ELF-1 (cell line): Measurements from ENCODE around the gene MANEAL.
"Not testable (repeated sequence)": the region's sequence is repeated elsewhere in the genome, so short reads cannot be mapped to it uniquely, and the experiment has no call there.

Source experiments
- DNase-seq: peaks from one replicate; pipeline ENCODE4 v3.0.0-alpha.2; 2016; ENCODE audit warnings: low read depth, low spot score

Gene MANEAL, protein sequence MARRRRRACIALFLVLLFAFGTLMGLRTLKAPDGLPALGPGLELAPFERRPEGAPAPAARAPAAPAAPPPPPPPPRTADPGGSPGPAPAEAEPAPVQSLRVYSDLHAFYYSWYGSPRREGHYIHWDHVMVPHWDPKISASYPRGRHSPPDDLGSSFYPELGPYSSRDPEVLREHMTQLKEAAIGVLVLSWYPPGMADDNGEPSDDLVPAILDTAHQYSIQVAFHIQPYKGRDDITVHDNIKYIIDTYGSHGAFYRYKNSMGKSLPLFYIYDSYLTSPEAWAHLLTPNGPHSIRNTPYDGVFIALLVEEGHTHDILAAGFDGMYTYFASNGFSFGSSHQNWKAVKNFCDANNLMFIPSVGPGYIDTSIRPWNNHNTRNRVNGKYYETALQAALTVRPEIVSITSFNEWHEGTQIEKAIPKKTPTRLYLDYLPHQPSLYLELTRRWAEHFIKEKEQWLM

DNA sequence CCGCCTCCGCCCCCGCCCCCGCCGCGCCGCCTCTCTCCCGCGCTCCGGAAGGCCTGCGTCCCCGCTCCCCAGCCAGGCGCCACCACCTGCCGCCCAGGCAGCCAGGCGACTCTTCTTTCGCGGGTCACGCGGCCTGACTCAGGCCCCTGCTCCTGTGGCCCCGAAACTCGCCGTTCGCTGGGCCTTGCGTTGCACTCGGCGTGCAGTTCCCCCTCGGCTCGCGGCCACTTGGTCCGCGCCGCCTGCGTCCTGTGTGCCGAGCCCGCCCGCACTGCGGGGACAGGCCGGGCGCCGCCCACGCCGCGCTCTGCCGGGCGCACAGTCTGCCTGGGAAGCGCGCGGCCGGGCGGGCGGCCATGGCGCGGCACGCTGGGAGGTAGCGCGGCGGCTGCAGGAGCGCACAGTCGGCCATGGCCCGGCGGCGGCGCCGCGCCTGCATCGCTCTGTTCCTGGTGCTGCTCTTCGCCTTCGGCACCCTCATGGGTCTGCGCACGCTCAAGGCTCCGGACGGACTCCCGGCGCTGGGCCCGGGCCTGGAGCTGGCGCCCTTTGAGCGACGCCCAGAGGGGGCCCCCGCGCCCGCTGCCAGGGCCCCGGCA is at the start of gene MANEAL:
MANEAL (plus strand) TSS at position 75 of the 599 bp plus-strand sequence; CDS start at position 411, 336 bp downstream.
- DNase-seq: peak; percentile 40

DNA sequence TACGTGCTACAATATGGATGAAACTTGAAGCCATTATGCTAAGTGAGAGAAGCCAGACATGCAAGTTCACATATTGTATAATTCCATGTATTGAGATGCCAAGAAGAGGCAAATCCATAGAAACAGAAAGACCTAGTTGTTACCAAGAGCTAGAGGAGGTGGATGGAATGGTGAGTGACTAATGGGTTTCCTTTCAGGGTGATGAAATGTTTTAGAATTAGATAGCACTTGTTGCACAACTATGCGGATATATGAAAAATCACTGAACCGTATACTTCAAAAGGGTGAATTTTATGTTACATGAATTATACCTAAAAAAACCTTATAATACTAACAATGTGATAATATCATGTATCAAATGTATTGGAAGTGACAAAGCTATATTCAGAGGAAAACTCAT is 46.8 kb upstream of the MANEAL start:
- no peak for DNase-seq

DNA sequence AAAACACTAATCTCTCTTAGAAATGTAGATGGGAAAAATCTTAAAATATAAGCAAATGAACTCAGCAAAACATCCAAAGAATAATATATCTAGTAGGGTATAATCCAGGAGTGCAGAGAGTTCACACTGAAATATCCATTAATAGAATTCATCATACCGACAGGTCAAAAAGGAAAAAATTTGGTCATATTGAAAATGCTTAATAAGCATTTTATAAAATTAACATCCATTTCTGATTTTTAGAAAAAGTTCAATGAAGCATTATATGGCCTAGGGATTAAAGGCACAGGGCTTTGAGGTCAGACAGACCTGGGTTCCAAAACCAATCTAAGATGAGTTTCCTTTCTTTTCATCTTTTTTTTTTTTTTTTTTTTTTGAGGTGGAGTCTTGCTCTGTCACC is 45.1 kb upstream of the MANEAL start:
- no peak for DNase-seq

- DNase-seq: no peak
These were observed 41.4 kb upstream of the MANEAL start for GRCh38 chr1:37752213-37752582.

- DNase-seq: no peak
These were observed 40.8 kb upstream of the MANEAL start for GRCh38 chr1:37752583-37753471.

DNA sequence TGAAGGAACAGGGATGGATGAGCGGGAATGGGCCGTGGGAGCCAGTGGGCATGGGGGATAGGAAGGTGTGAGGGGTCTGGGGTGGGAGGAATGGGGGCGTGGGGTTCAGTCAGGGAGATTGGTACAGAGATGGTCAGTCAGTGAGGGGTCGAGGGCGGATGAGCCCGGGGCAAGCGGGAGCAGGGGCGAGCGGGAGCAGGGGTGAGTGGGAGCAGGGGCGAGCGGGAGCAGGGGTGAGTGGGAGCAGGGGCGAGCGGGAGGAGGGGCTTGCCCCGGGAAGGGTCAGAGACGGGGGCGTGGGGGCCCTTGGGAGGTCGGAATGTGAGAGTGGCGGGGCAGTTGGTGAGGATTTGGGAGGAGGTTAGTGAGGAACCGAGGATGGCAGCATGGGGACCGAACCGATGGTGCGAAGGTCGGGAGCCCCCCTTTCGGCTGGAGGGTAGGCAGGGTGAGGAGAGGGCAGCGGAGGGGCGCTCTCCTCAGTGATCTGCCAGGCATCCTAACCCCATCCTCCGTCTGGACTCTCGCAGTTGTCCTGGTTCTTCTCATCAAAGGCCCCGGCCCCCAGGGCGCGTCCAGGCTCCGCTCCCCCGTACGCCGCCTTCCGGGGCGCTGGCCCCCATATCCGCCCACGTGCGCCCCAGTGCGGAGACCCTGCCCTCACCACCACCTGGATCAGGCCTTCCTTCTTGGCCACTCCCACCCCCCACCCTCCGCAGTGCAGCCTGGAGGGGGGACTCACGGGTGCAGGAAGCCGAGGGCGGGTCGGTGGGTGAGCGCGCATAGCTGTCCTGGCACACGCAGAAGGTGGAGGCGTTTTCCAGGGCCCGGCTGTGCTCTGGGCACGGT is 40.0 kb upstream of the MANEAL start:
- DNase-seq: no peak

DNA sequence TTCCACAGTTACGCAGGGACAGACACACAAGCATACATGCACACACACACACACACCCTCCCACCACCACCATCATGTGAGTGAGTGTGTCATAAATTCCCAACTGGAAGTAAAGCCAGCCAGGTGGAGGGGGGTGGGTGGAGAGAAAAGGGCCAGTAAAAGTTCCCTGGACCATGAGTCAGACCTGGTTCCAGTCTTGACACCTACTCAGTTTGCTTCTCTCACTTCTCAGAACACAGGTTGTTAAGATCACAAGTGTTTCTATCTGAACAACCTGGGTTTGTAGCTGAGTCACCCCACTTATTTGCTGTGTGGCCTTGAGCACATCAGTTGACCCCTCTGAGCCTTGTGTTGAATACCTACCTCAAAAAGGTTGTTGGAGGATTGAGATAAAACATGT is 38.4 kb upstream of the MANEAL start:
- no peak for DNase-seq

DNA sequence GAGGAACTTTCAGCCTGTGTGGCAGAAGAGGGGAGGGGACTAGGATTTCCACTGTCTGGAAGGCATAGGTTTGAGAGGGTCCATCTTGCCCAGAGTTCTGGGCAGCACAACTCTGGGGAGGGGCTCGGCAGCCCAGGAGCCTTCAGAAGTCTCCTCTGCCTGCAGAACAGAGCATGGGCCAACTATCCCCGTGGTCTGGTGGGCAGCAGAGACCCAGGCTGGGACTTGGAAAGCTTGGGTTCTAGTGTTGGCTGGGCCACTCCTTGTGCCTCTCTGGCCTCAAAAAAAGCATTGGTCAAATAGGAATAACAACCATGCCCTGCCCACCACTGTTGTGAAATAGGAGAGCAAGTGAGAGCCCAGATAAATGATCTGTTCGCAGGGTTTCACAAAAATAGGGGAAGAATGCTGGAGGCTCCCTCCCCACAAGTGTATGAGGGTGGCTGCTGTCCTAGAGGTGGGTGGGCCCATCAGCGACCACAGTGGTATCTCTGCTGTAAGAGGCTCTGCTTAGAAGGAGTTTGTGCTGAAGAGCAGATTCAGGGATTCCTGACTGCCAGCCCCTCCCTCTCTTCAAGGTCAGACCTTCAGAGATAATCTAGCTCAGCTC is 37.6 kb upstream of the MANEAL start:
- no peak for DNase-seq

- DNase-seq: no peak
These were observed 34.2 kb upstream of the MANEAL start for GRCh38 chr1:37759451-37759850.

DNA sequence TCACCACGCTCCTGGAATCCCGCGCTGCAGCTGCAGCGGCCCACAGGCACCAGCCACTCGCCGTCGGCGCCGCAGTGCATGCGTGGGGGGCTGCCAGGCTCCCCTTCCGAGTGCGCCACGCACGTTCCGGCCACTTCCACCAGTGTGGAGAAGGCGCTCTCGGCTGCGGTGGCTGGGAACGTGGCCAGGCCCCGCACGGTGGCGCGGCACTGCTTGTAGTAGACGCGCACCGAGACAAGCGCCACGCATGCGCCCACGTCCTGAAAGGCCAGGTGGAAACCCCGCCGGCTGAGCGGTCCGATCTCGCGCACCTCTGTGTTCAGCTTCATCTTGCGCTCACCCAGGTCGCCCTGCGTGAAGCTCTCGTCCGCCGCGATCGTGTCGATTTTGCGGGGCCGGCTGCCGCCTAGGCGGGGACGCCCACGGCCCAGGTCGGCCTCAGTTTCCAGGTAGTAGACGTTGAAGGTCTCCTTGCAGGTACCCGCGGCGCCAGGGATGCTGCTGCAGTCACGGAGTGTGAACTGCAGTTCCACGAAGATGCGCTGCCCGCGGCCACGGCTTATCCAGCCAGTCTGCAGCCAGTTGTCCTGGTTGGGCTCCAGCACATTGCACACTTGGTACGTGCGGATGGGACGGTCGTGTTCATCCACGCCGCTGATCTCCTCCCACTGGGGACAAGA is 32.1 kb upstream of the MANEAL start:
- no peak for DNase-seq

- no peak for DNase-seq
These were observed 31.1 kb upstream of the MANEAL start for GRCh38 chr1:37762516-37762915.

DNA sequence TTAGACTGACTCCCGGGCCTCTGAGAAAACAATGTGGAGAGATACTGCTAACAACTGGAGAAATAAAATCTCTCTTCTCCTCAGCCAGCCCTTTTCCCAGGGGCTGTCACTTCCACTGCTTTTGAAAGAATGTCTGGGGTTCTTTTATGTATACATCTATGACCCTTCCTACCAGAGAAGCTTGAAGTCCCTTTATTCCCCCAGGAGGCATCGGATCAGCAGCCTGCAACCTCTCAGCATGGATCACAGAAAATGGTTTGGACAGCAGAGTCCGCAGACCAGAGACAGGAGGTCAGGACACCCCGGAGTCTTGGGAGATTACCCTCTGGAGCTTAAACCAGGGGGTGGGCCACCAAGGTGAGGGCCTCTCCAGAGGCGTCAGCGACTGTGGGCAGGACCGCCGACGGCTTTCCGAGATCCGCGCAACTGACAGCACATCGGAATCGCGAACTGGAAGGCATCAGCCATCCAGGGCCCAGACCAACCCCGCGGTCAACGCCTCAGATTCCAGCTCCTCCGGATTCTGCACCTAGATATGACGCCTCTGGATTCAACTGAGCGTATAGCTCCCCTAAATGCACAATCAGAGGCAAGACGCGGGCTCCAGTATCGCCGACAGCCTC is 29.7 kb upstream of the MANEAL start:
- DNase-seq: no peak

DNA sequence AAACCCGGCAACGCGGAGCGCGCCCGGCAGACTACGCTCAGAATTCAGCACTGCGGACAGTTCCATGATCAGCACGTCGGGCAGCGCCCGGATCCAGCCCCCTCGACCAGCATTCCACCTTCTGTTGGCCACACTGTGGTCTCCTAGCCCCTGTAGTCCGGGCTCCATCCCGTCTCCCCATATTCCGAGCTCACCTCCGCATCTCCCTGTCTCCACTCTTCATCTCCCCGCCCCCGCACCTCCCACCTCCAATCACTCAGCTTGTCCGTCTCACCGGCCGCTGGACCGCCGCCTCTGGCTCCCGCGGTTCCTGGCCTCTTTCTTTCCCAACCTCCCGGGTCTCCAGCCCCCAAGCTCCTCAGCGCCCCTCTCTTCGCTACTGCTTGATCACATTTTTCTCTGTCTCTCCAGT is 29.2 kb upstream of the MANEAL start:
- peak; percentile 78 for DNase-seq

DNA sequence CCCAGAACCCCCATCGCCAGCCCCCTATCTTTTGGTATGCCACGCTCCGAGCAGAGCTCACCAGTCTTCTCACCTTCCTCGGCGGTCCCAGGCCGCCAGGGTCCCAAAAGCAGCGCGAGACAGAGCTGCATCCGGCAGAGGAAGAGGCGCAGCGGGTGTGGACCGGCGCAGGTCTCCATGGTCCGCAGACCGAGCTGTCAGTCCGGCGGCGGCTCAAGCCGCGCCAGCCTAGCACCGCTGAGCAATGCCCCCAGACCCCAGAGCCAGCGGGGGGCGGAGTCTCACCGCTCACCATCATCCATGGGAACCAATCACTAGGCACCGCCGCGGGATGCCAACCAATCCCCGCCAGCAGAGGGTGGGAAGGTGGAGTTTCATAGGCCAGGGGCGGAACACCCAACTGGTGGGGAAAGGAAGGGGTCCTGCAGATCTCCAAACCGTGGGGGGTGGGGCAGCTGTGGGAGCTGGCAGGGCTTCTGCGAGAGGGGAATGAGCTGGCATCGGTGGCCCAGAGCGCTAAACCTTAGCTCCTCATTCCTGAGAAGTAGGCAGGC is 28.7 kb upstream of the MANEAL start, which contains the start of gene EPHA10:
EPHA10 (minus strand) TSS at position 233 of the 554 bp plus-strand sequence; CDS start at position 179, 54 bp downstream.
- peak; percentile 41 for DNase-seq

DNA sequence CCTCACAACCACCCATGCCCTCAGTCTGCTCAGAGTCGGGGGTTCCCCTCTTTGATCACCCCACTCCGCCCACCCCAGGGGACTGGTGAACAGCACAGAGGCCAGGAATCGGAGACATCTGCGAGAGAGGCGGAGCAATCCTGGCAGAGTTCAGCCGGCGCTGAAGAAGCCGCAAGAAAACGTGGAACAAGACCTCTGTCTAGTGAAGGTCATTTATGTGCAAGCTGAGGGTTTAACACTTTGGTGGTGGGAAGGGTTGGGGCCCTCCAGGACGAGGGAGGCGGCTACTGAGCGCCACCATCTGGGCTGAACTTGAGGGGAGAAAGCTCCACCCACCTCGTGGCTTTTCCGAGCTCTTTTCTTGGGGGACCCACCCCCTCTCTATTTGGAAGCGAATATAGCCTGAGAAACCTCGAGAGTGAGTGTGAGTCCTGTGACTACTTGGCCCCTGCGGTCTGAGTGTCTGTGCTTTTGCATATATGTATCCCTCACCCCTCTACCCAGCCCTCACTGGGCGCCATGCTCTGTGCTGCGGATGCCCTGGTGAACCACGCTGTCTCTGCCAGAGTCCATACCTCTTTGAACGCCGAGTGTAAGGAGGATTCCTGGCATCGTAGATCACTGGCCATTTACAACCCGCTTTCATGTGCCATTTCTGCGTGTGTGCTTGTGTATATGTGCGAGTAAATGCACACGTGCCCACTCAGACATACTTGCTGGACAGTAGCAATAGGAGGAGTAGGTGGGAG is 27.6 kb upstream of the MANEAL start:
- no peak for DNase-seq

- DNase-seq: no peak
These were observed 26.2 kb upstream of the MANEAL start for GRCh38 chr1:37767488-37767887.

GRCh38 chr1:37771440-37771839 is 22.2 kb upstream of the MANEAL start:
- DNase-seq: not testable (repeated sequence)

GRCh38 chr1:37776946-37777516 is 16.6 kb upstream of the MANEAL start:
- no peak for DNase-seq
